Psoas muscle (tissue), 8 donors: ENCODE results near the gene TRIM59. TPM values are rescaled to one million over a fixed set of nuclear protein-coding genes. Genes with fewer than 3 reads are reported as not detected.

Experiments used
- ATAC-seq, 4 donors: fragments of 200-7000 bp; cut with Tn5 transposase; one replicate each; pipeline ENCODE4 v1.9.1; 2020; ENCODE audit warnings: moderate library complexity in 3 of 4, mild to moderate bottlenecking in 2 of 4
- DNase-seq, 2 donors: peaks; one replicate each; pipeline ENCODE4 v3.0.0-alpha.2; 2020
- H3K27ac ChIP-seq: fragments of 200-600 bp; one replicate; pipeline ENCODE4 v1.8.0; 2022
- H3K27me3 ChIP-seq, 3 donors: fragments of 200-600 bp in 1 of 3; one replicate each; pipeline versions ENCODE4 v1.6.1 to v1.8.0; 2013 to 2022; ENCODE audit warnings: low read length in 2 of 3, mild to moderate bottlenecking in 2 of 3, moderate library complexity in 1 of 3; ENCODE audit not compliant: insufficient read depth in 3 of 3
- H3K36me3 ChIP-seq, 2 donors: fragments of 200-600 bp in 1 of 2; one replicate each; pipeline versions ENCODE4 v1.6.1 to v1.8.0; 2013 to 2022; ENCODE audit warnings: low read depth in 1 of 2, mild to moderate bottlenecking in 1 of 2, moderate library complexity in 1 of 2; ENCODE audit not compliant: insufficient read depth in 1 of 2
- H3K4me1 ChIP-seq: fragments of 200-600 bp; one replicate; pipeline ENCODE4 v1.8.0; 2022
- H3K4me3 ChIP-seq: fragments of 200-600 bp; one replicate; pipeline ENCODE4 v1.8.0; 2022; ENCODE audit warnings: mild to moderate bottlenecking
- H3K9me3 ChIP-seq: fragments of 200-600 bp; one replicate; pipeline ENCODE4 v1.8.0; 2022
- whole genome bisulfite sequencing, 3 donors: extraction: QIAGEN DNeasy Blood & Tissue Kit; methylation state at CpG; one replicate each; pipeline versions ENCODE4 v1.1.6 to v1.1.7; 2013; 5-methylcytosine and 5-hydroxymethylcytosine counted together
- intact Hi-C, 2 donors: fragments of 100-400 bp; cut with DNase I; formaldehyde crosslinking; loops; one replicate each; pipeline versions ENCODE4 v1.11.0 to v1.14.2; 2022
- polyA plus RNA-seq, 3 donors: library from polyadenylated mRNA; stranded (reverse); fragments of 200-250 nt; gene quantifications; one replicate each; pipeline ENCODE4 v1.2.3, GENCODE V29; 2013
- total RNA-seq, 4 donors: library from RNA; stranded (reverse); fragmentation: NEBNext Ultra II Directional in 2 of 4; extraction: Animal tissue kit (Norgen Biotek cat#: 25700) in 2 of 4; gene quantifications; one replicate each; pipeline versions ENCODE4 v1.2.1 to v1.2.4, GENCODE V29; 2021 to 2023
- TF ChIP-seq, protein P1 (sequence below): fragments of 200-600 bp; IDR thresholded peaks from one replicate; pipeline ENCODE4 v1.8.0; 2022; ENCODE audit warnings: antibody characterized with exemption
- donor health status: healthy with polysubstance abuse.
- donor health status: DM: no; HTN: no; CAD: no; lungs with moderate emphysema.
- donor health status: Bipolar disorder and iron deficiency.
- donor health status: healthy.
- donor health status: DM: yes; HTN: yes; CAD: no.
- donor health status: DM: no; HTN: no; CAD: no.
- donor health status: DM: no; HTN: no; CAD: no.
- donor health status: DM: yes; HTN: yes; CAD: no.

TRIM59 gene
- total and polyA plus RNA-seq, 7 donors = 0.05 to 0.81 (median 0.21) TPM

DNA sequence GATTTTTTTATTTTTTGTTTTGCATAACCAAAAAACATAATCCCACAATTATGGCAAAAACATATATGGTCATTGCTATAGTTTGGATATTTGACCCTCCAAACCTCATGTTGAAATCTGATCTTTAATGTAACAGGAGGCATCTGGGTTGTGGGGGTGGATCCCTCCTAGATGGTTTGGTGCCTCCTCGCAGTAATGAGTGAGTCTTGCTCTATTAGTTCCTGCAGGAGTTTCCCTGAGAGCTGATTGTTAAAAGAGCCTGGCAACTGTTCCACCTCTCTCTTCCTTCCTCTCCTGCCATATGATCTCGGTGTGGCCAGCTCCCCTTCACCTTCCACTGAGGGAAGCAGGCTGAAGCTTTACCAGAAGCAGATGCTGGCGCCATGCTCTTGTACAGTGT, 33.2 kb upstream of the TRIM59 start:
- intact Hi-C loops = no loop called here
- ATAC-seq (no peak), DNase-seq (no peak)
- Histone ChIP-seq H3K9me3 (no peaks in the 10 kb centered on the region), H3K27ac (no peak overlapping the region), H3K36me3 (no peaks in the 10 kb centered on the region), H3K27me3 (no peaks in the 10 kb centered on the region), H3K4me3 (no peak overlapping the region), H3K4me1 (no peaks in the 10 kb centered on the region)
- TF ChIP-seq, protein P1, sequence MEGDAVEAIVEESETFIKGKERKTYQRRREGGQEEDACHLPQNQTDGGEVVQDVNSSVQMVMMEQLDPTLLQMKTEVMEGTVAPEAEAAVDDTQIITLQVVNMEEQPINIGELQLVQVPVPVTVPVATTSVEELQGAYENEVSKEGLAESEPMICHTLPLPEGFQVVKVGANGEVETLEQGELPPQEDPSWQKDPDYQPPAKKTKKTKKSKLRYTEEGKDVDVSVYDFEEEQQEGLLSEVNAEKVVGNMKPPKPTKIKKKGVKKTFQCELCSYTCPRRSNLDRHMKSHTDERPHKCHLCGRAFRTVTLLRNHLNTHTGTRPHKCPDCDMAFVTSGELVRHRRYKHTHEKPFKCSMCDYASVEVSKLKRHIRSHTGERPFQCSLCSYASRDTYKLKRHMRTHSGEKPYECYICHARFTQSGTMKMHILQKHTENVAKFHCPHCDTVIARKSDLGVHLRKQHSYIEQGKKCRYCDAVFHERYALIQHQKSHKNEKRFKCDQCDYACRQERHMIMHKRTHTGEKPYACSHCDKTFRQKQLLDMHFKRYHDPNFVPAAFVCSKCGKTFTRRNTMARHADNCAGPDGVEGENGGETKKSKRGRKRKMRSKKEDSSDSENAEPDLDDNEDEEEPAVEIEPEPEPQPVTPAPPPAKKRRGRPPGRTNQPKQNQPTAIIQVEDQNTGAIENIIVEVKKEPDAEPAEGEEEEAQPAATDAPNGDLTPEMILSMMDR = no peak
- 62 to 66% (median 65%) methylated on average over 3 of the region's 3 CpGs for WGBS, 3 donors

DNA sequence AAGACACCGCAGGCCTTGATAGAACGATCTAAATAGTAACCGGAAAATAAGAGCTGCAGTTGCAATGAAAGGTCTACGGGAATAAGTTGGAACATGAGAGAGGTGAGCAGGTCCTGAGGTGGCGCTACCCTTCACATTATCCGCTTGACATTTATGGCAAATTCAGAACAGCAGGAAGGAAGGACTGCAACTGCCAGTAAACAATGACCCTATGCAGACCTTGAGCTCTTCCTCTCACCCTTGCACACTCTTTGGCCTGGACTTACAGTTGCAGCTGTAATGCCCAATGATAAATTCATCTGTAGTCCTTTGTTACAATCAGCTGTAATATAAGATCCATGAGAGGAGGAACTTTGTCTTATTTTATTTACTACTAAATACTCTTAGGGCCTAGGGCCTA, 32.3 kb upstream of the TRIM59 start:
- TF ChIP-seq, protein P1 = no peak
- Histone ChIP-seq H3K9me3 (no peaks in the 10 kb centered on the region), H3K27me3 (no peaks in the 10 kb centered on the region), H3K27ac (no peak overlapping the region), H3K4me1 (no peaks in the 10 kb centered on the region), H3K36me3 (no peaks in the 10 kb centered on the region), H3K4me3 (no peak overlapping the region)
- 79 to 88% (median 81%) methylated on average over 6 of the region's 6 CpGs for WGBS, 3 donors
- ATAC-seq (no peak), DNase-seq (no peak)
- intact Hi-C loops = no loop called here

DNA sequence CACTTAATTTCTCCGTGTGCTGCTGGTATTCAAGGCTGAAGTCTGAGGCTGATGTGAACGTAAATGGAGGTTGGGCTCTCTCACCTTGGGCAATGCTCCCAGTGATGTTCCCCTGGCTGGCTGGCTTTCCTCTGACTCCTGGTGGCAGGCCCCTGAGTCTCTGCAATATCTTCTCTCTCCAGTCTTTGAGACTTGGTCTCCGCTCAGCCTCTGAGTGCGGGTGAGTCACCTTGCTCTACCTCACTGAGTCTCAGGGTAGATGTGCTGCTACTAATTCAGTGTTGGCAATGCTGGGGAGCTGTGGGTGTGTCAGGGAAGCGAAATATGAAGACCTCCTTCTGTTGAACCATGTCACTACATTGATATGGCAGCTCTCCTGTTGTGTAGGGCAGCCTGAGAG, 31.3 kb upstream of the TRIM59 start:
- TF ChIP-seq, protein P1 = no peak
- DNase-seq (no peak), ATAC-seq (no peak)
- H3K4me1 ChIP-seq = no peaks in the 10 kb centered on the region
- no peak overlapping the region for H3K27ac ChIP-seq
- no peaks in the 10 kb centered on the region for H3K9me3 ChIP-seq
- intact Hi-C loops = no loop called here
- 90 to 91% (median 90%) methylated on average over 5 of the region's 5 CpGs for WGBS, 3 donors
- H3K4me3 ChIP-seq = no peak overlapping the region
- no peaks in the 10 kb centered on the region for H3K27me3 ChIP-seq
- no peaks in the 10 kb centered on the region for H3K36me3 ChIP-seq

DNA sequence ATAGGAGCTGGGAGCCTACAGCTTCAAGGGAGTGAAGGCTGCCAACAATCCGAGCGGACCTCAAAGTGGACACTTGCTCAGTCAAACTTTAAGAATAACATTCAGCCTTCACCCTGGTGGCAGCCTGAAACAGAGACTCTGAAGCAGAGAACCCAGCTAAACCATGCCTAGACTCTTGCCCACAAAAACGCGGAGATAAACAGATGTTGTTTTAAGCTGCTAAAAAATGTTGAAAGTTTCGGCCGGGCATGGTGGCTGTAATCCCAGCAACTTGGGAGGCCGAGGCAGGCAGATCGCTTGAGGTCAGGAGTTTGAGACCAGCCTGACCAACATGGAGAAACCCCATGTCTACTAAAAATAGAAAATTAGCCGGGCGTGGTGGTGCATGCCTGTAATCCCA, 29.8 kb upstream of the TRIM59 start:
- no peak overlapping the region for H3K27ac ChIP-seq
- H3K36me3 ChIP-seq = no peaks in the 10 kb centered on the region
- H3K27me3 ChIP-seq = peaks cover 0 to 4% (median 0%) of the 10 kb centered on the region in 3 donors
- ATAC-seq (no peak), DNase-seq (no peak)
- TF ChIP-seq, protein P1 = no peak
- H3K4me3 ChIP-seq = no peak overlapping the region
- intact Hi-C loops = no loop called here
- H3K9me3 ChIP-seq = no peaks in the 10 kb centered on the region
- no peaks in the 10 kb centered on the region for H3K4me1 ChIP-seq
- WGBS, 3 donors = 86 to 91% (median 87%) methylated on average over 10 of the region's 10 CpGs

DNA sequence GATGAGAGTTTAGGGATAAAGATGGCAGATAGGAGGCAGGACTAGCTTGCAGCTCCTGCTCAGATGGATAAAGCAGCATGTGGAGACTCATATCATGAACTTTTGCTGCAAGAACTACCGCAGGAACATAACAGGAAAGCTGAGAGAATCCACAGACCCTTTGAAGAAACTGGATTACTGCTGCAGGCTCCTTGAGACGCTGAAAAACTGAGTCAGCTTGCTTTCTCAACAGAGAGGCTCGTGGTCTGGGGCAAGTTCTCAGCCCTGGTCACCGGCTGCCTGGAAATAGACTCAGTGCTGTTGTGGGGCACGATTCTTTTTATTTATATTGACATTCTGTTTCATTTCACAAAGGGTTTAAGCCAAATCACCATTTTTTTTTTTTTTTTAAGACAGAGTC, 28.8 kb upstream of the TRIM59 start:
- ATAC-seq = no peak
- no peak overlapping the region for H3K27ac ChIP-seq
- H3K4me1 ChIP-seq = no peaks in the 10 kb centered on the region
- peaks cover 0 to 4% (median 0%) of the 10 kb centered on the region in 3 donors for H3K27me3 ChIP-seq
- no peaks in the 10 kb centered on the region for H3K9me3 ChIP-seq
- H3K36me3 ChIP-seq = no peaks in the 10 kb centered on the region
- no peak overlapping the region for H3K4me3 ChIP-seq
- TF ChIP-seq, protein P1 = no peak
- 85 to 93% (median 86%) methylated on average over 5 of the region's 5 CpGs for WGBS, 3 donors
- no peak for DNase-seq
- intact Hi-C loops = no loop called here
